ENCODE data around the gene PCSK9. TPM values are rescaled to one million over a fixed set of nuclear protein-coding genes. Genes with fewer than 3 reads are reported as not detected.

Gene PCSK9
- total and polyA plus RNA-seq, 2 experiments from 2014 or later = 77.6 to 327 TPM

GRCh38 chr1:55035904-55036303 is 3.4 kb upstream of the PCSK9 start:
- DNase-seq (ENCODE audit: low spot score) (peak; percentile 66), ATAC-seq (no peak)
- H3K27me3 Mint-ChIP-seq (ENCODE audit: insufficient read depth, low read depth, poor library complexity) = peaks cover 30% of the 10 kb centered on the region
- Histone ChIP-seq H3K4me2 (no peak overlapping the region), H3F3A (replicated peaks; ENCODE audit: low read depth) (no peaks in the 10 kb centered on the region), H3K27me3 (ENCODE audit: insufficient read depth) (peaks cover 37% of the 10 kb centered on the region), H3K4me1 (ENCODE audit: insufficient read depth) (peaks cover 29% of the 10 kb centered on the region), H3K4me3 (no peak overlapping the region), H3K36me3 (ENCODE audit: insufficient read depth) (no peaks in the 10 kb centered on the region), H4K20me1 (replicated peaks; ENCODE audit: insufficient read depth) (peaks cover 4% of the 10 kb centered on the region), H3K79me2 (replicated peaks; ENCODE audit: insufficient read depth) (peaks cover 25% of the 10 kb centered on the region), H3K9me2 (ENCODE audit: insufficient read depth) (no peaks in the 10 kb centered on the region), H3K27ac (ENCODE audit: low read depth) (no peak overlapping the region), H2AFZ (no peak overlapping the region)
- no peak overlapping the region for H3K27ac Mint-ChIP-seq
- peaks cover 4% of the 10 kb centered on the region for H3K9me3 Mint-ChIP-seq
- TF ChIP-seq CREB1 (CRISPR knock-in tag; IDR thresholded peaks at IDR 0.05; ENCODE audit: low read depth) = no peak
- TF ChIP-seq, protein P1, sequence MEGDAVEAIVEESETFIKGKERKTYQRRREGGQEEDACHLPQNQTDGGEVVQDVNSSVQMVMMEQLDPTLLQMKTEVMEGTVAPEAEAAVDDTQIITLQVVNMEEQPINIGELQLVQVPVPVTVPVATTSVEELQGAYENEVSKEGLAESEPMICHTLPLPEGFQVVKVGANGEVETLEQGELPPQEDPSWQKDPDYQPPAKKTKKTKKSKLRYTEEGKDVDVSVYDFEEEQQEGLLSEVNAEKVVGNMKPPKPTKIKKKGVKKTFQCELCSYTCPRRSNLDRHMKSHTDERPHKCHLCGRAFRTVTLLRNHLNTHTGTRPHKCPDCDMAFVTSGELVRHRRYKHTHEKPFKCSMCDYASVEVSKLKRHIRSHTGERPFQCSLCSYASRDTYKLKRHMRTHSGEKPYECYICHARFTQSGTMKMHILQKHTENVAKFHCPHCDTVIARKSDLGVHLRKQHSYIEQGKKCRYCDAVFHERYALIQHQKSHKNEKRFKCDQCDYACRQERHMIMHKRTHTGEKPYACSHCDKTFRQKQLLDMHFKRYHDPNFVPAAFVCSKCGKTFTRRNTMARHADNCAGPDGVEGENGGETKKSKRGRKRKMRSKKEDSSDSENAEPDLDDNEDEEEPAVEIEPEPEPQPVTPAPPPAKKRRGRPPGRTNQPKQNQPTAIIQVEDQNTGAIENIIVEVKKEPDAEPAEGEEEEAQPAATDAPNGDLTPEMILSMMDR (conservative IDR thresholded peaks at IDR 0.05; ENCODE audit: low read depth in 2 of 2) = peak; percentile 30 to 47
- H3K4me1 Mint-ChIP-seq = peaks cover 21% of the 10 kb centered on the region
- no peak overlapping the region for H3K4me3 Mint-ChIP-seq
- peaks cover 5% of the 10 kb centered on the region for H3K36me3 Mint-ChIP-seq (ENCODE audit: low read depth)

DNA sequence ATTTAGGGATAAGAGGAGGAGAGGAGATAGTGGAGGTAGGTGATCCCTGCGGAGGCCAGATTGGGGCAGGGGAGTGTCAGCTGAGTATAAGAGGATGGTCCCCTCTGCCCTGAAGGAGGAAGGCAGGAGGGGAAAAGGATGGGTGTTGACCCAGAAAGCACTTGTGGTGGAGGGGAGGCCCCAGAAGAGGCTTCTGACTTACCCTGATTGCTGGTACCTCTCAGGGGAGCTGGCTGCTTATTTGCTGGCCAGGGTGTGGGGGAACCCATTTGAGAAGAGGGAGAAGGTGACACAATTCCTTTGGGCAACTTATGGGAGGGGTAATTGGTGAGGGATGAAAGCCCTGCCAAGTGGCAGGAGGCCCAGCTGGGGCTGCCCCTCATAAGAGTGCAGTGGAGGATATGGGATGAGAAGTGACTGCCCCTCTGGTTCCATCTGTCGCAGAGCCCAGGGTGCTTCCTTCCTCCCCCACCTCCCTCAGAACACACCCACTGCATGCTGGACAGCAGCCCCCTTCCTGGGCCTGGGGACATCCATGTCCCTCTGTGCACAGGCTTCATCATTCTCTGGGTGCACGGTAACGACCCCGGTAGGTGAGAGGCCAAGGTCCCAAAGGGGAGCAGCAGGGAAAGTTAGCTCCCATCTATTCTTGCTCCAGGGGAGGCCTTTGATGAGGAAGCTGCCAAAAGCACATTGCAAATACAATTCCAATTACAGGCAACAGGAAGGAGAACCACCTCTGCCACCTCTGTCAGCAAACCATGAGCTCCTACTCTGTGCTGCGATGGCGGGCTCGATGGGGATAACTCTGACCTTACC is 1.4 kb upstream of the PCSK9 start:
- Histone ChIP-seq H3K27ac (ENCODE audit: low read depth) (no peak overlapping the region), H3K4me1 (ENCODE audit: insufficient read depth) (peaks cover 49% of the 10 kb centered on the region), H2AFZ (no peak overlapping the region), H3K27me3 (ENCODE audit: insufficient read depth) (peaks cover 37% of the 10 kb centered on the region), H3K4me3 (peak overlapping the region; percentile 91; the same call in 1 of the 2 replicates), H4K20me1 (replicated peaks; ENCODE audit: insufficient read depth) (peaks cover 21% of the 10 kb centered on the region), H3K9me2 (ENCODE audit: insufficient read depth) (no peaks in the 10 kb centered on the region), H3F3A (replicated peaks; ENCODE audit: low read depth) (0 out of 2 replicates have a peak, but pooled peaks cover 4% of the 10 kb centered on the region), H3K79me2 (replicated peaks; ENCODE audit: insufficient read depth) (peaks cover 45% of the 10 kb centered on the region), H3K36me3 (ENCODE audit: insufficient read depth) (0 out of 2 replicates have a peak, but pooled peaks cover 3% of the 10 kb centered on the region), H3K4me2 (peak overlapping the region; percentile 94)
- Mint-ChIP-seq H3K27ac (no peak overlapping the region), H3K36me3 (ENCODE audit: low read depth) (peaks cover 9% of the 10 kb centered on the region; the same call in 2 of the 3 replicates), H3K9me3 (no peaks in the 10 kb centered on the region), H3K4me1 (peaks cover 33% of the 10 kb centered on the region), H3K4me3 (no peak overlapping the region), H3K27me3 (ENCODE audit: insufficient read depth, low read depth, poor library complexity) (peaks cover 38% of the 10 kb centered on the region)
- no peak for TF ChIP-seq ETS1 (IDR thresholded peaks at IDR 0.05)
- TF ChIP-seq REST (IDR thresholded peaks at IDR 0.05; ENCODE audit: unreplicated experiment) = peak; percentile 30
- no peak for ATAC-seq
- no peak for DNase-seq (ENCODE audit: low spot score)
